Measurements from ENCODE around the gene CCDC63.

CCDC63 gene

GRCh38 chr12:110885152-110885840 lies 38.5 kb downstream of the CCDC63 start:
- DNase-seq = no peak

GRCh38 chr12:110888256-110888991 lies 41.6 kb downstream of the CCDC63 start:
- DNase-seq = no peak

- DNase-seq = no peak
Measured at GRCh38 chr12:110889361-110889760, 42.6 kb downstream of the CCDC63 start.

GRCh38 chr12:110893956-110894355 lies 47.2 kb downstream of the CCDC63 start:
- no peak for DNase-seq

GRCh38 chr12:110896559-110896958 lies 49.8 kb downstream of the CCDC63 start:
- DNase-seq = no peak

- DNase-seq = no peak
Measured at GRCh38 chr12:110901401-110901800, 54.6 kb downstream of the CCDC63 start.

- no peak for DNase-seq
Measured at GRCh38 chr12:110903511-110903910, 56.7 kb downstream of the CCDC63 start.

GRCh38 chr12:110906083-110906482 lies 59.3 kb downstream of the CCDC63 start:
- DNase-seq = no peak

- no peak for DNase-seq
Measured at GRCh38 chr12:110906516-110906915, 59.7 kb downstream of the CCDC63 start.

GRCh38 chr12:110906985-110907384 lies 60.2 kb downstream of the CCDC63 start:
- DNase-seq = no peak

GRCh38 chr12:110907583-110907982 lies 60.8 kb downstream of the CCDC63 start:
- no peak for DNase-seq

- DNase-seq = no peak
Measured at GRCh38 chr12:110908377-110909152, 61.8 kb downstream of the CCDC63 start.

GRCh38 chr12:110912263-110912662 lies 65.5 kb downstream of the CCDC63 start:
- DNase-seq = no peak

GRCh38 chr12:110913119-110914056 lies 66.6 kb downstream of the CCDC63 start:
- DNase-seq = no peak

- no peak for DNase-seq
Measured at GRCh38 chr12:110916295-110916875, 69.6 kb downstream of the CCDC63 start.

- DNase-seq = no peak
Measured at GRCh38 chr12:110917467-110917866, 70.7 kb downstream of the CCDC63 start.

- DNase-seq = no peak
Measured at GRCh38 chr12:110917961-110918360, 71.2 kb downstream of the CCDC63 start.

- no peak for DNase-seq
Measured at GRCh38 chr12:110919720-110920119, 72.9 kb downstream of the CCDC63 start.

- no peak for DNase-seq
Measured at GRCh38 chr12:110920324-110920910, 73.6 kb downstream of the CCDC63 start, which contains the start of gene MYL2. Gene MYL2, minus strand, starts transcription at chr12:110920579. Its CDS starts 50 bp downstream, at chr12:110920529.

- no peak for DNase-seq
Measured at GRCh38 chr12:110921262-110921661, 74.5 kb downstream of the CCDC63 start.

GRCh38 chr12:110922652-110923051 lies 75.9 kb downstream of the CCDC63 start:
- no peak for DNase-seq

GRCh38 chr12:110923192-110923591 lies 76.4 kb downstream of the CCDC63 start:
- DNase-seq = no peak
